Choroid plexus epithelial cell (primary cell): ENCODE measurements around the gene ZNF77.
"Not testable (repeated sequence)": the region's sequence is repeated elsewhere in the genome, so short reads cannot be mapped to it uniquely, and the experiment has no call there.

ENCODE experiments used
- DNase-seq: peaks from one replicate; pipeline ENCODE4 v3.0.0-alpha.2; 2010; ENCODE audit warnings: low read depth
- H3K4me3 ChIP-seq: 2 replicates; pipeline ENCODE4 v1.5.1; 2011; ENCODE audit warnings: low read depth, mild to moderate bottlenecking, control low read depth, low read length, moderate library complexity
- TF ChIP-seq, protein P1 (sequence below): conservative IDR thresholded peaks from 2 replicates; pipeline ENCODE4 v1.5.1; 2011; ENCODE audit warnings: low read depth, mild to moderate bottlenecking, control low read depth, inconsistent platforms, low read length, moderate library complexity

The ZNF77 gene

DNA sequence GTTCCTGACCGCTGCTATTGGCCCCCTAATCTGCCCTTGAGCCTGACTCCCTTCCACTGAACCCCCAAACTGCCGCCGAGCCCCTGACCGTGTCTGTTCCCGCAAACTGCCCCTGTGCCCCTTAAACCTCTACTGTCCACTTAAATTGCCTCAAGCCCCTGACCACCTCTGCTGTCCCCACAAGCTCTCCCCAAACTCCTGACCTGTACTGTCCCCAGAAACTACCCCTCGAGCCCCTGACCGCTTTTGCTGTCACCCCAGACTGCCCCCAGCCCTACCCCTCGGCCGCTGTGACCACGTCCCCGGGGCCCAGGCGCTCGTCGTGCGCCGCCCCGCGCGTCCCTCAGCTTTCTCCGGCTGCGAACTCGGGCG, 382 bp downstream of the ZNF77 start:
- TF ChIP-seq, protein P1, sequence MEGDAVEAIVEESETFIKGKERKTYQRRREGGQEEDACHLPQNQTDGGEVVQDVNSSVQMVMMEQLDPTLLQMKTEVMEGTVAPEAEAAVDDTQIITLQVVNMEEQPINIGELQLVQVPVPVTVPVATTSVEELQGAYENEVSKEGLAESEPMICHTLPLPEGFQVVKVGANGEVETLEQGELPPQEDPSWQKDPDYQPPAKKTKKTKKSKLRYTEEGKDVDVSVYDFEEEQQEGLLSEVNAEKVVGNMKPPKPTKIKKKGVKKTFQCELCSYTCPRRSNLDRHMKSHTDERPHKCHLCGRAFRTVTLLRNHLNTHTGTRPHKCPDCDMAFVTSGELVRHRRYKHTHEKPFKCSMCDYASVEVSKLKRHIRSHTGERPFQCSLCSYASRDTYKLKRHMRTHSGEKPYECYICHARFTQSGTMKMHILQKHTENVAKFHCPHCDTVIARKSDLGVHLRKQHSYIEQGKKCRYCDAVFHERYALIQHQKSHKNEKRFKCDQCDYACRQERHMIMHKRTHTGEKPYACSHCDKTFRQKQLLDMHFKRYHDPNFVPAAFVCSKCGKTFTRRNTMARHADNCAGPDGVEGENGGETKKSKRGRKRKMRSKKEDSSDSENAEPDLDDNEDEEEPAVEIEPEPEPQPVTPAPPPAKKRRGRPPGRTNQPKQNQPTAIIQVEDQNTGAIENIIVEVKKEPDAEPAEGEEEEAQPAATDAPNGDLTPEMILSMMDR: no peak
- peak overlapping the region; percentile 88 for H3K4me3 ChIP-seq
- DNase-seq: no peak

DNA sequence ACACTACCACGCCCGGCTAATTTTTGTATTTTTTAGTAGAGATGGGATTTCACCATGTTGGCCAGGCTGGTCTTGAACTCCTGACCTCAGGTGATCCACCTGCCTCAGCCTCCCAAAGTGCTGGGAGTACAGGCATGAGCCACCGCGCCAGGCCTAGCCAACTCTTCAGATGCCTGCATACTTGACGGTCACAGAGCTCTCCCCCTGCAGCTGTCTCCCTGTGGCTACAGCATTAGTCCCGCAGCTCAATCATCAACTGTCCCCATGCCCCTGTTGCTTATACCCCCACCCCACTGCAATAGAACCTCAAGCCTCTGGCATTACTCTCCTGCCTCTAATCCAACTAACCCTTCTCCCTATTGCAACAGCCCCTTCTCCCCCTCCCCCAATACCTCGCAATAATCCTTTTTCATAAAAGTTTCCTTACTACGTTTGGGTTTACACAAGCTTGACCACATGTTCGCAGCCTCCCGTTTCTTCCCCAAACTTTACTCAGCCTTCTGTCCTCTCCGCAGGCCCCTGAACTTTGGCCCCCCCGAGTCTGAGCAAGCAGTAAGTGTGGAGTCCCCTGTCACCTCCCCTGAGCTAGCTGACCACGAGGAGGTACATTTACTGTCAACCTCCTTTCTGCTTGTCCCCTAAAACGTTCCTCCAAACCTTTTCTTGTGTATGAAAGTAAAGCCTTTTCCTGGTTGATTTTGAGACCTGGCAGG, 1.7 kb downstream of the ZNF77 start:
- TF ChIP-seq, protein P1: no peak

DNA sequence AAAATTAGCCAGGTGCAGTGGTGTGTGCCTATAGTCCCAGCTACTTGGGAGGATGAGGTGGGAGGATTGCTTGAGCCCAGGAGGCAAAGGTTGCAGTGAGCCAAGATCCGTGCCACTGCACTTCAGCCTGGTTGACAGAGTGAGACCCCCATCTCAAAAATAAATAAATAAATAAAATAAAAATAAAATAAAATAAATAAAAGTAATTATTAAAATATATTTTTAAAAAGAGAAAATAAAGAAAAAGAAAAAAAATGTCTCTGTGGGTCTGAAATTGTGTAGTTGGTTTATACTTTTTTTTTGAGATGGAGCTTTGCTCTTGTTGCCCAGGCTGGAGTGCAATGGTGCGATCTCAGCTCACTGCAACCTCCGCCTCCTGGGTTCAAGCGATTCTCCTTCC, 8.9 kb downstream of the ZNF77 start:
- H3K4me3 ChIP-seq, DNase-seq: not testable (repeated sequence)

More for the DNA sequence above, 1.7 kb downstream of the ZNF77 start:
- H3K4me3 ChIP-seq: no peak overlapping the region
- no peak for DNase-seq

DNA sequence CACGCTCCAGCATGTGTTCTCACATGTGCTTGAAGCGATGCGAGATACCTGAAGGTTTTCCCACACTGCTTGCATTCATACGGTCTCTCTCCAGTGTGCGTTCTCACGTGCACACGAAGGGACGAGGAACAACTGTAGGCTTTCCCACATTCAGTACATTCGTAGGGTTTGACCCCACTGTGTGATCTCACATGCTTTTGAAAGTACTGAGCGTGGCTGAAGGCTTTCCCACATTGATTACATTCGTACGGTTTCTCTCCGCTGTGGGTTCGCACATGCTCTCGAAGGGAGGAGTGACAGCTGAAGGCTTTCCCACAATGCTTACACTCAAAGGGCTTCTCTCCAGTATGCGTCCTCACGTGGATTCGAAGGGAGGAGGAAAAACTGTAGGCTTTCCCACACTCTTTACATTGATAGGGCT, 11.3 kb downstream of the ZNF77 start:
- no peak for DNase-seq
- TF ChIP-seq, protein P1: no peak
- no peak overlapping the region for H3K4me3 ChIP-seq

DNA sequence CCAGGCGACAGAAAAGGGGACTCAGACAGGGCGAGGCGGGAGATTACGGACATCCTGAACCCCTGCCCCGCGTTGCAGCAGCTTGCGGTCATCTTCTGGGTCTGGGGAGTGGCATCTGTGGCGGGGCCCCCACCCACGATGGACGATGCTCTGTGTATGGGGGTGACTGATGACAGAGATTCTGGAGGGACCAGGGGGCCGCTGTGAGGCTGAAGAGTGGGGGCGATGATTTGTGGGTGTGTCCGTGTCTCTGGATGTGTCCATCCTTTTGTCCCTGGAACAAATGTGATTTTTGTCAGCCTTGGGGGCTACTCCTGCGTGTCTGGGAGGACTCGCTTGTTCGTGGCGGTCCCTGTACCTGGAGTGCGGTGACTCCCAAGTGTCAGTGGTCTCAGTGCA, 17.7 kb downstream of the ZNF77 start:
- TF ChIP-seq, protein P1: no peak
- no peak for DNase-seq
- no peak overlapping the region for H3K4me3 ChIP-seq

DNA sequence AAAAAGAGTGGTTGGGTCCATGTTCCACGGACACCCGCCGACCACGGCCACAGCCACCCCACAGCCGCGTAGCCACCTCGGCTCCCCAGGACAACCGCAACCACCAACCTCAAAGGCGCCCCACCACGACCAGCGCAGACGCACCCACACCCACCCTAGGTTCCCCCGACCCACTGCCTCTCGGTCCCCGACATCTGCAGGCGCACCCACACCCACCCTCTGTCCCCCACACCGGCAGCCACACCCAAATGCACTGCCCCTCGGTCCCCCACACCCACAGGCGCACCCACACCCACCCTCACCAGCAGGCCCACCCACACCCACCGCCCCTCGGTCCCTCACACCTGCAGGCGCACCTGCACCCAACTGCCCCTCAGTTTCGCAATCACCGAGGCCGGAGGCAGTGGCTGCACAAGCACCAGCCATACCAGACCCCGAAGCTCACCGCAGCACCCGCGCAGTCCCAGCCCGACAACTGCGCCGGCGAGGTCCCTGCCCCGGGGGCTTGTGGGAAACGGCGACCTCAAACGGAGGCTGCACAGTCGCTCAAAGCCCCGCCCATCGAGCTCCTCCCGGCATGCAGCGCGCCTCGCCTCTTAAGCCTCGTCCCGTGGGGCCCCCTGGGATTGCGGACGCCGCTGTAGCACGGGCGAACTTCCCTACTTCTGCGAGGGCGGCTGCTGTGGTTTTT, 18.3 kb downstream of the ZNF77 start:
- TF ChIP-seq, protein P1: no peak
- H3K4me3 ChIP-seq: no peak overlapping the region
- no peak for DNase-seq

DNA sequence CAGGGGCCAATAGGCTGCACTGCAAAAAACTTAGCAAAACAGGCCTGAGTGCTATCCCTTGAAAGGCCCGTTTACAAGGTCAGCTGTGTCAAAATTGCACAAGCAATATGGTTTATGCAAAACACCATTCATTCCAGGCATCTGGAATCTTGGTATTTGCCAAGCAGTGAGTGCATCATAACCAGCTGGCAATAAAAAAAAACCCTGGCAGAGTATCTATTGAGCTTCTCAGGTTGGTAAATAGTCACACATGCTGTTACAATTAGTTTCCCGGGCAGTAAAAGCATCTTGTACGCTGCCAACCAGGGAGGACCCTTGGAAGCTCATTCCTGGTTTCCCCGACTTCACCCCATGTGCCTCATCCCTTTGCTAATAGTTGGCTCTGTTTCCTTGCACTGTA, 21.3 kb downstream of the ZNF77 start:
- TF ChIP-seq, protein P1: no peak
- H3K4me3 ChIP-seq: no peak overlapping the region
- peak; percentile 33 for DNase-seq
